Dermis microvascular lymphatic vessel endothelial cell (primary cell): ENCODE measurements around the gene CDKN2D. TPM values are rescaled to one million over a fixed set of nuclear protein-coding genes. Genes with fewer than 3 reads are reported as not detected.

Experiments used
- DNase-seq, 2 donors: peaks; one replicate each; pipeline versions ENCODE4 v3.0.0 to v3.0.0-alpha.2; 2010; ENCODE audit warnings: low read depth in 2 of 2
- total RNA-seq: library from RNA; depleted of rRNA; stranded (reverse); fragments of >200 nt; gene quantifications from 2 replicates; pipeline ENCODE4 v1.2.1, GENCODE V29; 2014

Gene CDKN2D
- total RNA-seq: 4.8 and 4.9 TPM in 2 replicates

DNA sequence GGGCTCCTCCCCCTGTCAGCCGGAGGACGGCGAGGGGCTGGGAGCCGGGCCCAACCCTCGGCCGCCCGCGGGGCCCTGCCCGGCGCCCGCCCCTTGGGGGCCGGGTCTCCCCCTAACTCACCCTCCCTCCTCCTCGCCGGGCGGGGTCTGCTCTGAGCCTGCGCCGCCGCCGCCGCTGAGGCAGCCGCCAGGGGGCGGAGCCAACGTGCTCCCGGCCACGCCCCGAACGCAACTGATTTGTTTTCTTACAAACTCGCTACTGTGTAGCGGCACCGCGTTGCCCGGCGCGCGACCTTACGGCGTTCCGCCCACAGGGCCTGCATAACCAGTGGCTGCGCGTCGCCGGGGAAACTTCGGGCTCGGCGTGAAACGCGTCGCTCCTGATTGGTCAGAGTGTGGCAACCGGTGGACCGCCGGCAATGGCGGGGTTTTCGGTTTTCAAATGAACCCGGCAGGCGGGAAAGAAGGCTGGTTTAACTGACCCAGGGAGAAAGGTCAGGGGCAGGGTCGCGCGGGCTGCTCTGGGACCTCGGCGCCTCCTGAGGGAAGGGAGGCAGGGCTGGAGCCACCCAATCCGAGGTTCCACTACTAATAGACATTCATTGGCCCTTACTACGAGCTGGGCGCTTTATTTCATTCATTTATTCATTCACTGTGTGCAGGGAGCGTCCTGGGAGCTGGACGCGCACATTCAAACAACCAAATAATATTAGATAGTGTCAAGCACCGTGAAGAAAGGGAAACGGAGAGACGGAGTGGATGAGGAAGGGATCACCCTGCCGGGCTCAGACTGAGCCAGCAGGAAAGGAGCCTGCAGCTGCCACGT, at the start of gene CDKN2D:
TSS of gene CDKN2D (minus strand) at position 154 of the 826 bp plus-strand sequence. CDS start 326 bp downstream, outside the sequence.
- DNase-seq: peak; percentile 98 to 100

DNA sequence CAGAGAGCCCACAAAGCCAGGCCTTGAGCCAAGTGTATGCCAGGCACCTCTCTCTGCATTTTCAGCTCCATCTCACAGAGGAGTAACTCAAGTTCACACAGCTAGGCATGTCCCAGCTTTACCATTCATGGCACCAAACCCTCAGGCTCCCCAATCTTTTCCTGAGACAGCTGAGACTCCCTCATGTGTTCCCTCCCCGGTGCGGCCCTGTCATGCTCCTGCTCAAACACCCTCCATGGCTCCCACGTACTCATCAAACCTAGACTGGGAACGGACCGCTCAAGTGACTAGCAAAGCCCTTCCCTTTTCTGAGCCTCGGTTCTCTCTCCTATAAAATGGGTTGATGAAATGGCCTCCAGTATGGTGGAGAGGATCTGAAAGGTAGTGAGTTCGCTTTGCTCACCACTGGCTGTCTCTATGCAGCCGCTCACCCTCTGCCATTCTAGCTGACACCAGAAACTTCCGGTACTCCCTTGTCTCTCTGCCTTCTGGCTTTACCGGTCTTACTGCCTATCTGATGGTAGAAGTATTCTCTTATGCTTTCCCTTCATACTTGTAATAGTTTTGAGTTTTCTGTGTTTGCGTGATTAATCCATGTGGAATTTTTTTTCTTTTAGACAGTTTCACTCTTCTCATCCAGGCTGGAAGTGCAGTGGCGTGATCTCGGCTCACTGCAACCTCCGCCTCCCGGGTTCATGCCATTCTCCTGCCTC, 48.8 kb upstream of the CDKN2D start:
- no peak for DNase-seq

DNA sequence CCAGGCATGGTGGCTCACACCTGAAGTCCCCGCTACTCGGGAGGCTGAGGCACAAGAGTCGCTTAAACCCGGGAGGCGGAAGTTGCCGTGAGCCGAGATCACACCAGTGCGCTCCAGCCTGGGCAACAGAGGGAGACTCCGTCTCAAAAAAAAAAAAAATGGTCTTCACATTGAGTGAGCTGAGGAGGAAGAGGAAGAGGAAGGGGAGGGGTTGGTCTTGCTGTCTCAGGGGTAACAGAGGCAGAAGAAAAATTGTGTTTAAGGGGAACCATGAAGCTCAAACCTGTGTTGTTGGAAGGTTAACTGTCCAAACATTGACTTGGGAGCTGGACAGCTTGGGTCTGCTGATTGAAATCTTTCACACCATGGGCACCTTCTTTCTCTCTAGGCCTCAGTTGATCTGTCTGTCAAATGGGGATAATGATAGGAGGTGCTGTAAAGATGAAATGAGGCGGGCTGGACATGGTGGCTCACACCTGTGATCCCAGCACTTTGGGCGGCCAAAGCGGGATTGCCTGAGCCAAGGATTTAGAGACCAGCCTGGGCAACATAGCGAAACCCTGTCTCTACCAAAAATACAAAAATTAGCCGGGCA, 46.7 kb upstream of the CDKN2D start:
- DNase-seq: no peak

DNA sequence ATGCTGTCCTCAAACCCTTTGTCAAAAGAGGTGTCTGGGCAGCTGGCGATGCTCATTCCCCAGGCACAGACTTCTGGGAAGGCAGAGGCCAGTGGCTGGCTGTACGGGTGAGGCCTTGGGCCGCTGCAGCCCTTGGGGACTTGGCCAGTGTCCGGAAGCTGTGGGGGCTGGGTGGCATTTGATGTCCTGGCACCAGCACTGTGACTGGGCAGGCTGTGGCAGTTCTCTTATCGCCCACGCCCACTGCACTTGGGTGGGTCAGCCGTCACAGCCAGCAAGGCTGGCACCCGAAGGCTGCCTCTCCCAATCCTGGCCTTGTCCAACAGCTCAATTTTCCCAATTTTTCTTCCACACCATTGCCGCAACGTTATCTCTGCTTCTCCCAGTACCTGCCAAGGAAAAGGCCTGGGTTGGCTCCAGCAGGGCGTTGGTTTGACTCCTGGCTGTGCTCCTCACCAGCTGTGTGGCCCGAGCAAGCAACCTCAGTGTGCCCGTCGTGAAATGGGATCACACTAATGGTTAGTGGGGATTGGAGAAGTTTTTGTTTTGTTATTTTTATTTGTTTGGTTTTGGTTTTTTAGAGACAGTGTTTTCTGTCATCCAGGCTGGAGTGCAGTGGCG, 43.8 kb upstream of the CDKN2D start:
- no peak for DNase-seq

DNA sequence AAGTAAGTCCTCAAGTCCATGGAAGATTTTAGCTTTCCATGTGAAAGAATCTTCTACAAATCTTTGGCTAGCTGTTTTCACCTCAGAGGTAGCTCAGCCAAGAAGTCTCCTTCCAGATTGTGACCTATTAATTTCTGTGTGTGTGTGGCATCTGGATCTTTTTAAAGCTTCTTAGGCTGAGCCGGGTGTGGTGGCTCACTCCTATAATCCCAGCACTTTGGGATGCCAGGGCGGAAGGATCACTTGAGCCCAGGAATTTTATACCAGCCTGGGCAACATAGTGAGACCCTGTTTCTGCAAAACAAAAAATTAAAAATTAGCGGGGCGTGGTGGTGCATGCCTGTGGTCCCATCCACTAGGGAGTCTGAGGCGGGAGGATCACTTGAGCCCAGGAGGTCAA, 43.1 kb upstream of the CDKN2D start:
- DNase-seq: no peak

DNA sequence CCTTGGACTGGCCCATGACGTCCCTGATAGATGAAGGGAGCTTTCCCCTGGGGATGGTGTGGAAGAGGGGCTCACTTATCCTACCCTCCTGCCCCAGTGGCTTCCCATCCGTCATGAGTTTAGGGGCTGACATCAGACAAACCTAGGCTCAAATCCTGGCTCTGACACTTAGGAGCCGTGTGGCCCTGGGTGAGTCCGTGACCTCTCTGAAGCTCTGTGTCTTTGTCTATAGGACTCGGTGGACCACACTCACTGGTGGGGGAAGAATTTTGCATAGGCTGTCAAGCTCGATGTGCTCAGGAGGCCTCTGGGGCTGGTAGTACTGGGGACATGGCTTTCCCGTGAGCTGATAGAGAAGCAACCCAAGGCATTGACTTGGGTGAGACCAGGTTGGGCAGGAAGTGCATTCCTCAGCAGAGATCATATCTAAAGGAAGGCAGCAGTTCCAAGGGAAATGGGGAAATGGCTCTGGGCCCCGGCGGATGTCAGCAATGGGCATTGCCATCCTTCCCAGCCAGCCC, 35.7 kb upstream of the CDKN2D start:
- DNase-seq: peak; percentile 34 to 51

DNA sequence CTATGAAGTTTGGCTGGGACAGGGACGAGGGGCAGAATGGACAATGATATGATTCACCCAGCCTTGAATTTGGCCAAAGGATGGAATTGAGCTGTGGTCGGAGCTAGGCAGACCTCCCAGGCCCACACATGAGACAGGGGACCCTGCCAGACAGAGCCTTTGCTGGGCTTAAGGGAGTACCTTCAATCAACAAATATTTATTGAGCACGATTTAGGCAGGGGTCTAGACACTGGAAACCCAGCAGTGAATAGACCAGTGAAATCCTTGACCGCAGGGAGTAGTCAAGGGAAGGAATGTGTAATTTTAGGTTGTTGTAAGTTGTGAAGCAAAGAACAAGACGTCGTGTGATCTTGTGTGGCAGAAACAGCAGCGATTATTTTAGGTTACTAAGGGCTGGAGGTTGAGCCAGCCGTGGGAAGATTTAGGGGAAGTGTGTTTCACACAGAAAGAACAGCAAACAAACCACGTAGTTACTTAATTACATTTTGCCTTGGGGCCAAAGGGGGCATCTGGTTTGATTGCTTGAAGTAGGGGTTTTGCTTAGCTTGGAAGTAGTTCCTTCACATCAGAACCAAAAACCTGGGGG, 35.2 kb upstream of the CDKN2D start:
- peak in 1 of 2 donors; percentile 81 for DNase-seq

DNA sequence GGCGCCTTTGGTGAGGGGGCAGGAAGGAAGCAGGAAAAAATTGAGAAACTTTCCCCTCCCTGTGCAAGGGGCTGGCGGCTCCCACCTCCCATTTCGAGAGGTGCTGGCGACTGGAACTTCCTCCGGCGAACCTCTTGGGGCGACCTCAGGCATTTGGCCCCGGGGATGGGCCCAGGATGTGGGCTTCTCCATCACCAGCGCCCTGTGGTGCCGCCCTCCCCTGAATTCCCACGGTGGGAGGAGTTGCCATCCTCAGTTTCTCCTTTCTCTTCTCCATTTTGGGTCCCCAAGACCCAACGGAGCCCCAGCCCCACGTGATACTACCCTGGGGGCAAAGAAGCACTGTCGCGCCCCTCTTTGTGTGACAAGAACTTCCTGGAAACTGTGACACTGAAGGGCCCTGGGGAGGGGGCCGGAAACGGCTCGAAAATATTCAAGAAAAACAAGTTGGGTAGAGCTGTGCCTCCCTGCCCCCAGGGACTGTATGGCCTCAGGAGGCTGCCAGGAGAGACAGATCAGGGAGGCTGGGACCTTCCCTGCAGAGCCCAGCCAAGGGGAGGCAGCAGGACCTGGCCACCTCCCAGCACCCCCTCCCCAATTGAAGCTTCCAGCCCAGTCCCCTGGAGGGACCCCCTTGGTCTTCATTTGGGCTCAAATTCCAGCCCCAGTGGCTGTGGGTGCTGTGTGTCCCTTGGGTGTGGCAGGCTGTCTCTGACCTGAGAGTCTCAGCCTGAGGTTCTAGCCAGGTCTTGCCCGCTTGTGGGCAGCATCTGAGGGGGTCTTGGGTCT, 34.5 kb upstream of the CDKN2D start:
- peak; percentile 48 to 59 for DNase-seq

DNA sequence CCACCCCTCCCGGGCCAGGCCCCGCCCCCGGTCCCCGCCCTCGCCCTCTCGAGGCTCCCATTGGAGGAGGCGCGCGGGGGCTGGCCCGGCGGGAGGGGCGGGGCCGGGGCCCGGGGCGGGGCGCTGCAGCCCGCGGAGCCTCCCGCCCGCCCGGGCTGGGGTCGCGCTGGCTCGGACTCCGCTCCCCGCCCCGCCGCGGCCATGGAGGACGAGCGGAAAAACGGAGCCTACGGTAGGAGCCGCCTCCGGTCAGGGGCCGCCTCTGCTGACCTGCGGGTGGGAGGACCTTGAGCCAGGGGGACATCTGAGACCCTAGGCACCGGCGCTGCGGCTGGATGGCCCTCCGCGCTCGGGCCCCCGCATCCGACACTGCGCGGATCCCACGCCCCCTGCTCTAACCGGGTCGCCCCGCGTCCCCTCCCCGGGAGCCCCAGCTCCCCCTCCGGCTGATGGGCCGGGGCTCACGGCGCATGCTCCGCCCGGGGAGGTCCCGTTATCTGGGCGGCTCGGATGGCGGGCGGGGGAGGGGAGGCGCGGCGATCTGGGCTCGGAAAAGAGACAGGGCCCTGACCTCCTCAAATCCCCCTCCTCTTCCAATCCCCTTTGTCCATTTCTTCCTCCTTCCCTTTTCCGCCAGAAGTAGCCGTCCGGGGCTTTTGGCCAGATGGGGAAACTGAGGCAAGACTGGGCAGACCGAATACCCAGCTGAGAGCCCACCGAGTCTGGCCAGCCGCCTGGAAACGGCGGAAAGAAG, 33.7 kb upstream of the CDKN2D start:
- peak; percentile 32 to 77 for DNase-seq

DNA sequence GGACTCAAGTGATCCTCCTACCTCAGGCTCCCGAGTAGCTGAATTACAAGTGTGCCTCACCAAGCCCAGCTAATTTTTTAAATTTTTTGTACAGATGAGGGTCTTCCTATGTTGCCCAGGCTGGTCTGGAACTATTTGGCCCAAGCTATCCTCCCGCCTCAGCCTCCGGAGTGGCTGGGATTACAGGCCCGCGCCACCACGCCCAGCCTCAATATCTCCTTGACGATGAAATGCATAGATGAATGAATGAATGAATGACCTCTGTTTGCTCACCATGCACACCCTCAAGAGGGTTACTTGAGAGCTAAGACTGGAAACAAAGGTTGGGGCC, 33.2 kb upstream of the CDKN2D start:
- DNase-seq: no peak

DNA sequence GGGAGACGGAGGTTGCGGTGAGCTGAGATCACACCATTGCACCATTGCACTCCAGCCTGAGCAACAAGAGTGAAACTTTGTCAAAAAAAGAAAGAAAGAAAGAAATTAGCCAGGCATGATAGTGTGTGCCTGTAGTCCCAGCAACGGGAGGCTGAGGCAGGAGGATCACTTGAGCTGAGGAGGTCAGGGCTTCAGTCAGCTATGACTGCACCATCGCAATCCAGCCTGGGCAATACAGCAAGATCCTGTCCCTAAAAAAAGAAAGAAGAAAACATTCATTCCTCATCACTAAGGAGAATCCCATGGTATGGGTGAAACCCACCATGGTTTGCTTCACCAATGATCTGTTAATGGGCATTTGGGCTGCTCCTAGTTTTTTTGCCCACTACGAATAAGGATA, 31.4 kb upstream of the CDKN2D start:
- no peak for DNase-seq

DNA sequence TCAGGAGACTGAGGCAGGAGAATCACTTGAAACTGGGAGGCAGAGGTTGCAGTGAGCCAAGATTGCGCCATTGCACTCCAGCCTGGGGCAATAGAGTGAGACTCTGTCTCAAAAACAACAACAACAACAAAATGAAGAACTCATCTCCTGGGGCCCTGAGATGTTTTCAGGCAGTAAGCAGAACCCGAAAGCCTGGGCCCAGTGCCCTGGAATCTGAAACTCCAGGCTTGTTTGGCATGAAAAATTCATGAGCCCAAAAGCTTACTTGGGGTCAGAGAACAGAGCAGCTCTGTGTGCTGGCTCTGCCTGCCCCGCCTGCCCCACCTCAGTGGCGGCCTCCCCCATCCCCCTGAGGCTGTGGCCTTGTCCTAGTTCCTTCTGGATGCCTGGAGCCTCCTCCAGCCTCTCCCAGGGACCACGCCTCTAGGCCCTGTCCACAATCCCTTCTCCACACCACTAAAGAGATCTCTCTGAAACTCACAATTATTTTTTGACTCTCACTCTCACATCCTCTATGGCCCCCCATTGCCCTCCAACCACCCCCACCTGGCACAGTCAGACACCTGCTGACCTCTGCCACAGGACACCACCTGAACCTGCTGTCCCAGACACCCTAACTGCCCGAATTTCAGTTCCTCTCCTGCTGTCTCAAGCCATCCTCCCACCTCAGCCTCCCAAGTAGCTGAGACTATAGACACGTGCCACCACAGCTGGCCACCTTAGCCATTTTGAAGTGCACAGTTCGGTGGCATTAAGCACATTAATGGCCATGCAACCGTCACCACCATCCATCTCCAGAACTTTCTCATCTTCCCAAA, 25.2 kb upstream of the CDKN2D start:
- DNase-seq: no peak

DNA sequence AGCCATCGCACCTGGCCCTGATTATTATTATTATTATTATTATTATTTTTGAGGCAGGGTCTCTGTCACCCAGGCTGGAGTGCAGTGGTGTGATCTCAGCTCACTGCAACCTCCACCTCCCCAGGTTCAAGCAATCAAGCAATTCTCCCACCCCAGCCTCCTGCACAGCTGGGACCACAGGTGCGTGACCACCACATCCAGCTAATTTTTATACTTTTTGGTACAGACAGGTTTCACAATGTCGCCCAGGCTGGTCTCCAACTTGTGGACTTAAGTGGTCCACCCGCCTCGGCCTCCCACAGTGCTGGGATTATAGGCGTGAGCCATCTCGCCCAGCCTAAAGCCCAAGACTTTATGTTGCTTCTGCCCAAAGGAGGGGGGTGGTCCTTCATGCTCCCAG, 24.4 kb upstream of the CDKN2D start:
- no peak for DNase-seq

DNA sequence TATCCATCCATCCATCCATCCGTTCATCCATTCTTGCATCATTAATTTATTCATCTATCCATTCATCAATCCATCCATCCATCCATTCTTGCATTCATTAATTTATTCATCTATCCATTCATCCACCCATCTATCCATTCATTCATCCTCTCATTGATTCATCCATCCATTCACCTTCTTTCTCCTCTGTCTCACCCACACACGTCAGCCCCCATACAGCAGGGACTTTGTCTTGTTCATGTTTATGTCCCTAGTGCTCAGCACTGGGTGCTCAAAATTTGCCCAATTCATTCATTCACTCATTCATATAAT, 19.0 kb upstream of the CDKN2D start:
- no peak for DNase-seq

DNA sequence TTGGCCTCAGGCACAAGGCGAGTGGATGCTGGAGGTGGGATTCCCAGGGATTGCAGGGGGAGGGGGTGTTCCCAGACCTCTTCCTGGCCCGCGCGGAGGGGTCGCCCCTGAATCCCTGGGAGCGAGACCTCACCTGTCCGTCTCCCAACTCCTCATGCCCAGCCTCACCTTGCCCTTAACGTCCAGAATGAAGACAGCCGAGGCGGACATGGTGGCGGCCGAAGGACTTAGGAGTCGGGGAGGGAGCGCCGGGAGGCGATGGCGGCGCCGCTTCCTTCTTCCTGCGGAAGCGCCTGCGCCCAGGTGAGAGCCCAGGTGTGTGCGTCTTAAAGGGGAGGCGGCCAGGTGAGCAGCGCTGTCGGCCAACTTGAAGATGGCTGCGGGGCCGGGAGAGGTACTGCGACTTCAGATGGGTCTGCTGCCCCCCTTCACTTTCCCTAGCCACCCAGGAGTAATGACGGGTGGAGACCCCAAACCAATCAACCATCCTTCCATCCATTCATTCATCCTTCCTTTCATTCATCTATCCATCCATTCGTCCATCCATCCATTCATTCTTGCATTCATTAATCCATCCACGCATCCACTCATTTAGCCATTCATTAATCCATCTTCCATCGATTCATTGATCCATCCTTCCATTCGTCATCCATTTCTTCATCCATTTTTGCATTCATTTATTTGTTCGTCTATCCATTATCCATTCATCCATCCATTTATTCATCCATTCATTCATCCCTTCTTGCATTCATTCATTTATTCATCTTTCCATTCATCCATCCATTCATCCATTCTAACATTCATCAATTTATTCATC, 18.5 kb upstream of the CDKN2D start, which contains the start of gene AP1M2:
TSS of gene AP1M2 (minus strand) at position 291 of the 817 bp plus-strand sequence. CDS start at position 210, 81 bp downstream.
- no peak for DNase-seq

DNA sequence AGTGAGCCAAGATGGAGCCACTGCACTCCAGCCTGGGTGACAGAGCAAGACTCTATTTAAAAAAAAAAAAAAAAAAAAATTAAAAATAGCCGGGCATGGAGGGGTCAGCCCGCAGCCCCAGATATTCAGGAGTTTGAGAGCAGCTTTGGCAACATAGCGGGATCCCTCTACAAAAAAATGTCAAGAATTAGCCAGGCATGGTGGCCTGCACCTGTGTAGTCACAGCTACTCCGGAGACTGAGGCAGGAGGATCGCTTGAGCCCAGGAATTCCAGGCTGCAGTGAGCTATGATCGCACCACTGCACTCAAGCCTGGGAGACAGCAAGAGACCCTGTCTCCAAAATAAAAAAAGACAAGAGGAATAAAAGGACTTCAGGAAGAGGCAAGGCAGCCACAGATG, 17.6 kb upstream of the CDKN2D start:
- DNase-seq: no peak

DNA sequence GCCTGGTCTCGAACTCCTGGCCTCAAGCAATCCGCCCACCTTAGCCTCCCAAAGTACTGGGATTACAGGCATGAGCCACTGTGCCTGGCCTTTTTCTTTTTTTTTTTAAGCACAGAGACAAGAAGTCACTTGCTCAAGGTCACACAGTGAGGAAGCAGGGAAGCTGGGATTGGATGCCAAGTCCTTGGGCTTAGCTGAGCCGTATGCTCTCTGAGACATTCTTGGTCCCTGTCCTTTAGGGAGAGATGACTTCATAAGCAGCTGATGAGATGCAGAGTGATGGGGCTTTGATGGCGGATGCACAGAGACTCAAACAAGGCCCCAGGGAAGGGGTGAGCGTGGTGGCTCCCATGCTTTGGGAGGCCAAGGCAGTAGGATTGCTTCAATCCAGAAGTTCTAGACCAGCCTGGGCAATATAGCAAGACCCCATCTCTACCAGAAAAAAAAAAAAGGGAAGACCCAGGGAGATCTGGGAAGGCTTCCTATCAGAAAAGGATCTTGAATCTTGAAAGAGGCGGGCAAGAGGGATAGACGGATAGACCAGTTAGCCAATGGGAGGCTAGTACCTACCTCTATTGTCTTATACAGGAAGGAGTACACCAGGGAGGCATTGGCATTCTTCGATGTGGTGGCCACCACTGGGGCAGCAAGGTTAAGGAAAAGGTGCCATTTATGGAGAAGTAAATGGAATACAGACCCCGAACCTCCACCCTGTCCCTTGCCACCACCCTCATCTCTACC, 14.4 kb upstream of the CDKN2D start:
- no peak for DNase-seq

DNA sequence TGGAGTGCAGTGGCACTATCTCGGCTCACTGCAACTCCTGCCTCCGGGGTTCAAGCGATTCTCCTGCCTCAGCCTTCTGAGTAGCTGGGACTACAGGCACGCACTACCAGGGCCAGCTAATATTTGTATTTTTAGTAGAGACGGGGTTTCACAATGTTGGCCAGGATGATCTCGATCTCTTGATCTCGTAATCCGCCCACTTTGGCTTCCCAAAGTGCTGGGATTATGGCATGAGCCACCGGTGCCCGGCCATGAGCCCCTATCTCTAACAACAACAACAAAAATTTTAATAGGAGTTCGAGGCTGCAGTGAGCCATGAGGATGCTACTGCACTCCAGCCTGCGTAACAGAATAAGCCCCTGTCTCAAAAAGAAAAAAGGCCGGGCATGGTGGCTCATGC, 13.3 kb upstream of the CDKN2D start:
- DNase-seq: no peak
